PC-3 (cell line): ENCODE measurements around the gene TCAP. TPM values are rescaled to one million over a fixed set of nuclear protein-coding genes. Genes with fewer than 3 reads are reported as not detected.

Experiments
- ATAC-seq: fragments of 200-7000 bp; cut with Tn5 transposase; 2 replicates; pipeline ENCODE4 v1.9.1; 2020; ENCODE audit warnings: mild to moderate bottlenecking, moderate library complexity
- BruUV-seq: library from RNA; stranded (reverse); fragments of 400-500 nt; replicated peaks from 2 replicates; lab custom pipeline; 2021; lab: Mats Ljungman, UMichigan
- CTCF ChIA-PET: fragments of 300-600 bp; sonication (Branson Sonifier 250); formaldehyde crosslinking; loops from one replicate; lab custom pipeline; 2022; ENCODE audit warnings: antibody characterized with exemption; lab: Charles Lee
- POLR2A ChIA-PET: fragments of 300-600 bp; sonication (Branson Sonifier 250); formaldehyde crosslinking; loops from one replicate; lab custom pipeline; 2022; ENCODE audit warnings: antibody characterized with exemption; ENCODE audit not compliant: unreplicated experiment; lab: Charles Lee
- DNase-seq: peaks from one replicate; pipeline ENCODE4 v3.0.0-alpha.2; 2015
- H2AFZ ChIP-seq: fragments of 300-600 bp; sonication (generic); 2 replicates; pipeline ENCODE4 v1.6.0; 2016; ENCODE audit warnings: antibody characterized with exemption, low read length
- H3F3A ChIP-seq: fragments of 300-600 bp; sonication (generic); one replicate; pipeline ENCODE4 v1.6.0; 2017; ENCODE audit warnings: antibody characterized with exemption, low read length, control low read depth, mild to moderate bottlenecking; ENCODE audit not compliant: unreplicated experiment
- H3K27ac ChIP-seq: fragments of 300-600 bp; sonication (generic); 2 replicates; pipeline ENCODE4 v1.5.1; 2016; ENCODE audit warnings: mild to moderate bottlenecking, low read length
- H3K27me3 ChIP-seq: fragments of 300-600 bp; sonication (generic); 2 replicates; pipeline ENCODE4 v1.6.1; 2016; ENCODE audit warnings: low read length, mixed read lengths
- H3K36me3 ChIP-seq: fragments of 300-600 bp; sonication (generic); 2 replicates; pipeline ENCODE4 v1.6.1; 2016; ENCODE audit warnings: low read depth, mixed run types, low read length, mixed read lengths
- H3K4me1 ChIP-seq: fragments of 300-600 bp; sonication (generic); 2 replicates; pipeline ENCODE4 v1.5.1; 2016; ENCODE audit warnings: low read length; ENCODE audit not compliant: insufficient read depth
- H3K4me2 ChIP-seq: fragments of 300-600 bp; sonication (generic); 2 replicates; pipeline ENCODE4 v1.6.0; 2016; ENCODE audit warnings: low read length
- H3K4me3 ChIP-seq: fragments of 300-600 bp; sonication (generic); 2 replicates; pipeline ENCODE4 v1.5.1; 2016; ENCODE audit warnings: mild to moderate bottlenecking, low read length, mixed read lengths
- H3K79me2 ChIP-seq: fragments of 300-600 bp; sonication (generic); 2 replicates; pipeline ENCODE4 v1.6.1; 2017; ENCODE audit warnings: low read length, mixed read lengths
- H3K9ac ChIP-seq: fragments of 300-600 bp; sonication (generic); 2 replicates; pipeline ENCODE4 v1.6.0; 2016; ENCODE audit warnings: mild to moderate bottlenecking, low read length
- H3K9me2 ChIP-seq: fragments of 300-600 bp; sonication (generic); replicated peaks from 2 replicates; pipeline ENCODE4 v1.6.1; 2016; ENCODE audit warnings: mixed run types, low read length, mixed read lengths
- H3K9me3 ChIP-seq: fragments of 300-600 bp; sonication (generic); 2 replicates; pipeline ENCODE4 v1.6.1; 2016; ENCODE audit warnings: low read length, mixed read lengths
- H4K20me1 ChIP-seq: fragments of 300-600 bp; sonication (generic); 2 replicates; pipeline ENCODE4 v1.6.1; 2016; ENCODE audit warnings: low read length, mixed read lengths
- CTCF ChIP-seq: fragments of 300-600 bp; sonication (generic); conservative IDR thresholded peaks from 2 replicates; pipeline ENCODE4 v1.5.1; 2017; ENCODE audit warnings: antibody characterized with exemption, low read depth, mild to moderate bottlenecking, low read length
- EZH2 ChIP-seq: fragments of 300-600 bp; sonication (generic); IDR thresholded peaks from one replicate; pipeline ENCODE4 v1.6.1; 2017; ENCODE audit warnings: antibody characterized with exemption, mild to moderate bottlenecking, low read length; ENCODE audit not compliant: unreplicated experiment
- EZH2phosphoT487 ChIP-seq: fragments of 300-600 bp; sonication (generic); IDR thresholded peaks from 2 replicates; pipeline ENCODE4 v1.6.1; 2018; ENCODE audit warnings: mild to moderate bottlenecking, antibody characterized with exemption, low read length, borderline replicate concordance
- intact Hi-C: fragments of 100-400 bp; cut with micrococcal nuclease; formaldehyde crosslinking; loops from 2 replicates; pipeline ENCODE4 v1.9.0; 2023
- total RNA-seq: library from RNA; depleted of rRNA; stranded (reverse); fragments of >200 nt; gene quantifications from 2 replicates; pipeline ENCODE4 v1.2.3, GENCODE V29; 2014

Gene TCAP
- total RNA-seq, 1 experiment from 2014 or later, result 0.51 TPM

GRCh38 chr17:39705786-39706348 is 40.7 kb downstream of the TCAP start:
- BruUV-seq, result no TSS peak
- Histone ChIP-seq H3K9me3 (no peaks in the 10 kb centered on the region), H3K27me3 (no peaks in the 10 kb centered on the region), H3K4me3 (peak overlapping the region; percentile 38), H3K9me2 (no peaks in the 10 kb centered on the region), H3K4me1 (peaks cover 61% of the 10 kb centered on the region), H3K36me3 (peaks cover 4% of the 10 kb centered on the region; the same call in 1 of the 2 replicates), H3K9ac (peak overlapping the region; percentile 65), H3K4me2 (peak overlapping the region; percentile 80), H2AFZ (no peak overlapping the region), H4K20me1 (no peaks in the 10 kb centered on the region), H3K27ac (peak overlapping the region; percentile 92), H3F3A (no peaks in the 10 kb centered on the region), H3K79me2 (peaks cover 57% of the 10 kb centered on the region)
- CTCF ChIA-PET, result no interaction called here
- TF ChIP-seq EZH2phosphoT487, result no peak
- POLR2A ChIA-PET, result no interaction called here
- intact Hi-C loops, result no loop called here
- DNase-seq (peak; percentile 88), ATAC-seq (peak; percentile 48)

GRCh38 chr17:39706383-39706782 is 41.2 kb downstream of the TCAP start:
- TF ChIP-seq EZH2phosphoT487 (no peak), EZH2 (no peak), CTCF (no peak)
- Histone ChIP-seq H4K20me1 (no peaks in the 10 kb centered on the region), H3K4me3 (peak overlapping the region; percentile 38), H3K9me3 (no peaks in the 10 kb centered on the region), H3F3A (no peaks in the 10 kb centered on the region), H2AFZ (no peak overlapping the region), H3K4me1 (peaks cover 57% of the 10 kb centered on the region), H3K36me3 (peaks cover 4% of the 10 kb centered on the region; the same call in 1 of the 2 replicates), H3K79me2 (peaks cover 52% of the 10 kb centered on the region), H3K27me3 (no peaks in the 10 kb centered on the region), H3K4me2 (peak overlapping the region; percentile 80), H3K27ac (peak overlapping the region; percentile 92), H3K9ac (peak overlapping the region; percentile 65), H3K9me2 (no peaks in the 10 kb centered on the region)
- no TSS peak for BruUV-seq
- intact Hi-C loops, result no loop called here
- POLR2A ChIA-PET, result no interaction called here
- CTCF ChIA-PET, result no interaction called here
- DNase-seq (peak; percentile 29), ATAC-seq (no peak)

- intact Hi-C loops, result no loop called here
- Histone ChIP-seq H3K27ac (peak overlapping the region; percentile 92), H3K79me2 (peaks cover 46% of the 10 kb centered on the region), H3F3A (no peaks in the 10 kb centered on the region), H3K9ac (peak overlapping the region; percentile 65), H3K4me1 (peaks cover 52% of the 10 kb centered on the region), H3K4me2 (peak overlapping the region; percentile 80), H3K27me3 (no peaks in the 10 kb centered on the region), H2AFZ (no peak overlapping the region), H4K20me1 (no peaks in the 10 kb centered on the region), H3K4me3 (peak overlapping the region; percentile 38; the same call in 1 of the 2 replicates), H3K9me3 (no peaks in the 10 kb centered on the region), H3K36me3 (peaks cover 4% of the 10 kb centered on the region; the same call in 1 of the 2 replicates), H3K9me2 (no peaks in the 10 kb centered on the region)
- ATAC-seq (no peak), DNase-seq (peak; percentile 13)
- POLR2A ChIA-PET, result no interaction called here
- TF ChIP-seq CTCF (no peak), EZH2phosphoT487 (no peak), EZH2 (no peak)
- CTCF ChIA-PET, result no interaction called here
- no TSS peak for BruUV-seq
These were observed 41.8 kb downstream of the TCAP start for GRCh38 chr17:39706921-39707337.
